A549 (cell line): ENCODE results near the gene NTNG1. TPM values are rescaled to one million over a fixed set of nuclear protein-coding genes. Genes with fewer than 3 reads are reported as not detected.

Source experiments
- ATAC-seq, 2 experiments: fragments of 200-7000 bp in 1 of 2; fragments of >200 bp in 1 of 2; cut with Nextera tagmentation in 1 of 2; cut with Tn5 transposase in 1 of 2; 3 replicates each; pipeline versions ENCODE4 v1.8.0 to v1.9.1; 2018 to 2020; ENCODE audit warnings: mild to moderate bottlenecking in 1 of 2, moderate library complexity in 1 of 2
- CTCF ChIA-PET: fragments of 300-600 bp; sonication (Branson Sonifier 250); formaldehyde crosslinking; extraction: SDS; loops from one replicate; lab custom pipeline; 2021; ENCODE audit warnings: antibody characterized with exemption, inconsistent platforms; lab: Yijun Ruan, JAX
- POLR2A ChIA-PET: fragments of 350-600 bp; formaldehyde crosslinking; extraction: SDS; loops from one replicate; lab custom pipeline; 2021; ENCODE audit warnings: antibody characterized with exemption, inconsistent platforms; lab: Yijun Ruan, JAX
- DNase-seq, 2 experiments: peaks; one replicate each; pipeline versions ENCODE4 v3.0.0 to v3.0.0-alpha.2; 2011 to 2016; ENCODE audit warnings: low read depth in 1 of 2, low spot score in 1 of 2
- FAIRE-seq: peaks from 2 replicates; lab custom pipeline; 2011; peaks lifted over from hg19 to GRCh38; lab: Jason Lieb, UNC
- H3K27ac ChIP-seq, 2 experiments: fragments of >200 bp; sonication (Bioruptor Twin); formaldehyde crosslinking; 3 replicates each; pipeline ENCODE4 v1.5.1; 2016 to 2017
- H3K4me1 ChIP-seq: fragments of >200 bp; sonication (Bioruptor Twin); formaldehyde crosslinking; 3 replicates; pipeline ENCODE4 v1.6.1; 2016
- H3K4me2 ChIP-seq: fragments of >200 bp; sonication (Bioruptor Twin); formaldehyde crosslinking; 3 replicates; pipeline ENCODE4 v1.6.1; 2016
- H3K4me3 ChIP-seq: fragments of >200 bp; sonication (Bioruptor Twin); formaldehyde crosslinking; 3 replicates; pipeline ENCODE4 v1.5.1; 2016
- H3K9me3 ChIP-seq: fragments of >200 bp; sonication (Bioruptor Twin); formaldehyde crosslinking; 3 replicates; pipeline ENCODE4 v1.6.1; 2016
- ATOH8 ChIP-seq: fragments of 250-450 bp; sonication (Bioruptor Pico); IDR thresholded peaks from 2 replicates; pipeline ENCODE4 v1.5.0; 2020; ENCODE audit warnings: low read depth, mild to moderate bottlenecking, moderate library complexity
- CEBPB ChIP-seq, 2 experiments: fragments of >200 bp in 1 of 2; sonication (Bioruptor Twin) in 1 of 2; formaldehyde crosslinking in 1 of 2; IDR thresholded peaks; 2 replicates each; pipeline ENCODE4 v1.6.1; 2012 to 2016
- CHD2 ChIP-seq: fragments of 150-350 bp; IDR thresholded peaks from 2 replicates; pipeline ENCODE4 v1.6.1; 2014; ENCODE audit warnings: low read length; ENCODE audit not compliant: partially characterized antibody
- CTCF ChIP-seq: fragments of >200 bp; sonication (Bioruptor Twin); formaldehyde crosslinking; IDR thresholded peaks from 3 replicates; pipeline ENCODE4 v1.5.1; 2016
- E2F6 ChIP-seq: IDR thresholded peaks from 2 replicates; pipeline ENCODE4 v1.6.1; 2012; ENCODE audit warnings: low read depth, borderline replicate concordance
- ELK1 ChIP-seq: fragments of 150-350 bp; IDR thresholded peaks from 2 replicates; pipeline ENCODE4 v1.6.1; 2014; ENCODE audit warnings: low read depth, mild to moderate bottlenecking, low read length
- EP300 ChIP-seq, 2 experiments: fragments of >200 bp; sonication (Bioruptor Twin); formaldehyde crosslinking; IDR thresholded peaks; 2 replicates in 1 of 2; 3 replicates in 1 of 2; pipeline ENCODE4 v1.6.1; 2016 to 2017
- FOXS1 ChIP-seq: fragments of 250-450 bp; sonication (Bioruptor Pico); IDR thresholded peaks from 2 replicates; pipeline ENCODE4 v1.5.0; 2020; ENCODE audit warnings: mild to moderate bottlenecking, moderate library complexity
- HDAC2 ChIP-seq: fragments of 200-600 bp; sonication (generic); IDR thresholded peaks from 2 replicates; pipeline ENCODE4 v1.6.1; 2016
- HMGXB4 ChIP-seq: fragments of 250-450 bp; sonication (Bioruptor Pico); IDR thresholded peaks from 2 replicates; pipeline ENCODE4 v1.5.0; 2021; ENCODE audit warnings: mild to moderate bottlenecking, moderate library complexity, borderline replicate concordance
- JUN ChIP-seq, 2 experiments: fragments of >200 bp; sonication (Bioruptor Twin); formaldehyde crosslinking; IDR thresholded peaks; 2 replicates in 1 of 2; 3 replicates in 1 of 2; pipeline ENCODE4 v1.6.1; 2016 to 2017
- MYC ChIP-seq: IDR thresholded peaks from 2 replicates; pipeline ENCODE4 v1.6.1; 2012; ENCODE audit warnings: mild to moderate bottlenecking, inconsistent platforms, low read length, improper control_type of control experiment, borderline replicate concordance
- NFE2L2 ChIP-seq: fragments of 150-350 bp; conservative IDR thresholded peaks from 2 replicates; pipeline ENCODE4 v1.6.1; 2014; ENCODE audit warnings: low read length
- PBX3 ChIP-seq: IDR thresholded peaks from 2 replicates; pipeline ENCODE4 v1.6.1; 2012
- PHF8 ChIP-seq: fragments of 200-600 bp; sonication (generic); IDR thresholded peaks from 2 replicates; pipeline ENCODE4 v1.6.1; 2016; ENCODE audit warnings: low read depth, mild to moderate bottlenecking, antibody characterized with exemption, moderate library complexity, borderline replicate concordance
- POLR2A ChIP-seq: IDR thresholded peaks from 2 replicates; pipeline ENCODE4 v1.6.1; 2012; ENCODE audit warnings: mild to moderate bottlenecking, low read length
- RAD21 ChIP-seq, 2 experiments: fragments of >200 bp in 1 of 2; sonication (Bioruptor Twin) in 1 of 2; formaldehyde crosslinking in 1 of 2; IDR thresholded peaks in 1 of 2; conservative IDR thresholded peaks in 1 of 2; 2 replicates in 1 of 2; 3 replicates in 1 of 2; pipeline ENCODE4 v1.6.1; 2012 to 2018; ENCODE audit warnings: inconsistent platforms in 1 of 2
- RFX5 ChIP-seq: fragments of 450-650 bp; IDR thresholded peaks from 2 replicates; pipeline ENCODE4 v1.7.1; 2014; ENCODE audit warnings: antibody characterized with exemption, mild to moderate bottlenecking, moderate library complexity
- SMC3 ChIP-seq: fragments of >200 bp; sonication (Bioruptor Twin); formaldehyde crosslinking; IDR thresholded peaks from 3 replicates; pipeline ENCODE4 v1.6.1; 2018; ENCODE audit warnings: inconsistent platforms
- SREBF2 ChIP-seq: fragments of 450-650 bp; IDR thresholded peaks from 2 replicates; pipeline ENCODE4 v1.6.1; 2014; ENCODE audit warnings: mild to moderate bottlenecking, moderate library complexity
- ZFP36 ChIP-seq: fragments of 450-650 bp; IDR thresholded peaks from 2 replicates; pipeline ENCODE4 v1.6.1; 2014; ENCODE audit warnings: borderline replicate concordance; ENCODE audit not compliant: partially characterized antibody
- WGBS: methylation state at CpG from one replicate; pipeline ENCODE4 v1.1.6; 2017; ENCODE audit errors: missing lambda C conversion rate; 5-methylcytosine and 5-hydroxymethylcytosine counted together
- polyA plus RNA-seq, 4 experiments: library from polyadenylated mRNA; depleted of rRNA in 3 of 4; stranded (reverse); fragments of >200 nt; fragmentation: RNase III in 1 of 4; extraction: RNeasy Plus Mini Kit Qiagen cat#74134 plus additional on column Dnase treatment in 1 of 4; gene quantifications; 2 replicates in 3 of 4; 3 replicates in 1 of 4; pipeline ENCODE4 v1.2.3, GENCODE V29; 2011 to 2017

Gene NTNG1
- polyA plus RNA-seq, 2 of the 4 experiments (the other 2 are of a cell fraction) = not detected

GRCh38 chr1:107277022-107277421 is 136.2 kb downstream of the NTNG1 start:
- ATAC-seq (no peak; a peak in 1 of 6 replicates), FAIRE-seq (no peak), DNase-seq (peak in 1 of 2 experiments; percentile 34)
- TF ChIP-seq HDAC2 = no peak
- TF ChIP-seq PBX3 = no peak
- TF ChIP-seq RAD21 (conservative IDR thresholded peaks at IDR 0.05 in 1 of 2, IDR thresholded peaks at IDR 0.05 in 1 of 2) = peak; percentile 28 to 29; a peak in 1 of 5 replicates
- TF ChIP-seq SMC3 = peak; percentile 41; the same call in 2 of the 3 replicates
- TF ChIP-seq HMGXB4 (CRISPR knock-in tag) = no peak
- TF ChIP-seq EP300 (IDR thresholded peaks at IDR 0.05) = no peak
- peak; percentile 30; the same call in 2 of the 3 replicates for TF ChIP-seq CTCF
- Histone ChIP-seq H3K9me3 (no peaks in the 10 kb centered on the region), H3K27ac (no peak overlapping the region), H3K4me3 (no peak overlapping the region), H3K4me2 (no peak overlapping the region), H3K4me1 (no peaks in the 10 kb centered on the region)
- ChIA-PET POLR2A (no interaction called here), CTCF (interaction anchor here (0.6 to 1.6 kb wide), 7 partner anchors 89 to 477 kb away, joined by 3 to 5 read pairs (median 4); no protein-coding TSS in a partner anchor)
- WGBS = 11% methylated on average over 4 of the region's 4 CpGs

- CTCF ChIA-PET = no interaction called here
- ATAC-seq (no peak), DNase-seq (no peak)
- H3K27ac ChIP-seq = no peak overlapping the region
- 3% methylated on average over 4 of the region's 4 CpGs for WGBS
- TF ChIP-seq NFE2L2 (no peak), PBX3 (no peak), E2F6 (no peak)
- TF ChIP-seq, all 56 proteins: peak for 0
- FAIRE-seq = no peak
- Histone ChIP-seq H3K9me3 (no peaks in the 10 kb centered on the region), H3K4me3 (no peak overlapping the region), H3K4me1 (no peaks in the 10 kb centered on the region), H3K4me2 (no peak overlapping the region)
- POLR2A ChIA-PET = no interaction called here
These were observed 145.3 kb downstream of the NTNG1 start for GRCh38 chr1:107286125-107286524.

- CTCF ChIA-PET = no interaction called here
- no peaks in the 10 kb centered on the region for H3K9me3 ChIP-seq
- no peaks in the 10 kb centered on the region for H3K4me1 ChIP-seq
- no peak for DNase-seq
- H3K4me3 ChIP-seq = no peak overlapping the region
- ATAC-seq = no peak
- H3K4me2 ChIP-seq = no peak overlapping the region
- POLR2A ChIA-PET = no interaction called here
- H3K27ac ChIP-seq = no peak overlapping the region
- no peak for FAIRE-seq
- WGBS = 59% methylated on average over 5 of the region's 5 CpGs
- TF ChIP-seq ZFP36 (no peak), SMC3 (no peak), SREBF2 (no peak), FOXS1 (CRISPR knock-in tag) (no peak), PHF8 (no peak), CHD2 (no peak), RFX5 (no peak), ELK1 (no peak), CEBPB (IDR thresholded peaks at IDR 0.05) (no peak), E2F6 (no peak), POLR2A (no peak), PBX3 (no peak), JUN (IDR thresholded peaks at IDR 0.05) (no peak), MYC (no peak), ATOH8 (CRISPR knock-in tag) (no peak)
These were observed 151.1 kb downstream of the NTNG1 start for GRCh38 chr1:107291987-107292386.
